PC-9 (cell line): ENCODE data around the gene RGS6.
"Not testable (repeated sequence)": the region's sequence is repeated elsewhere in the genome, so short reads cannot be mapped to it uniquely, and the experiment has no call there.

Experiments
- CTCF ChIP-seq: fragments of 200-600 bp; sonication (generic); conservative IDR thresholded peaks from 2 replicates; pipeline ENCODE4 v1.6.1; 2017; ENCODE audit warnings: mixed run types, antibody characterized with exemption, mild to moderate bottlenecking, moderate library complexity
- EZH2 ChIP-seq: fragments of 200-600 bp; sonication (generic); IDR thresholded peaks from 2 replicates; pipeline ENCODE4 v1.8.0; 2017; ENCODE audit warnings: antibody characterized with exemption, low read depth

GRCh38 chr14:71887802-71888201 lies 44.4 kb upstream of the RGS6 start:
- not testable (repeated sequence) for TF ChIP-seq CTCF, EZH2
